ENCODE results near the gene MEGF6. TPM values are rescaled to one million over a fixed set of nuclear protein-coding genes. Genes with fewer than 3 reads are reported as not detected.
A peak's percentile ranks its signal among the peaks of the same experiment; 100 is the strongest.
"Not testable (repeated sequence)": the region's sequence is repeated elsewhere in the genome, so short reads cannot be mapped to it uniquely, and the experiment has no call there.

MEGF6 gene
- total and polyA plus RNA-seq, 9 donors = 7.7 to 26.7 (median 15.3) TPM

DNA sequence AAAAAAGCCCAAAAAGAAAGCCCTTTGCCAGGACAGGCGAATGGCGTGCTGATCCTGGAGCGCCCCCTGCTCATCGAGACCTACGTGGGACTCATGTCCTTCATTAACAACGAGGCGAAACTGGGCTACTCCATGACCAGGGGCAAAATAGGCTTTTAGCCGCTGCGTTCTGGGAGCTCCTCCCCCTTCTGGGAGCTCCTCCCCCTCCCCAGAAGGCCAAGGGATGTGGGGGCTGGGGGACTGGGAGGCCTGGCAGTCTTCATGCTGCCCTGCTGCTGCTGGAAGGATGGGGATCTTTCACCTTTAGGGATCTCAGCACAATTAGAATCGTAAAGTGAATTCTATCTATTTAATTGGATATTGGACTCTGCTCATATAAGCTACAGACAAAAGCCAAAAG lies 17.1 kb upstream of the MEGF6 start:
- Histone ChIP-seq H3K9me3 (replicated peaks; ENCODE audit: control insufficient read depth, low read depth, low read length) (no peaks in the 10 kb centered on the region), H3K27me3 (ENCODE audit: control insufficient read depth, insufficient read depth, low read length) (no peaks in the 10 kb centered on the region), H3K36me3 (ENCODE audit: control insufficient read depth, insufficient read depth, low read length) (peaks cover 59% of the 10 kb centered on the region), H3K27ac (ENCODE audit: low read length) (no peak overlapping the region), H3K4me3 (ENCODE audit: low read length) (no peak overlapping the region), H3K4me1 (ENCODE audit: control insufficient read depth, insufficient read depth, low read length) (peaks cover 19% of the 10 kb centered on the region)
- DNase-seq = no peak
- WGBS (ENCODE audit: insufficient coverage) = 89% methylated on average over 4 of the region's 10 CpGs

DNA sequence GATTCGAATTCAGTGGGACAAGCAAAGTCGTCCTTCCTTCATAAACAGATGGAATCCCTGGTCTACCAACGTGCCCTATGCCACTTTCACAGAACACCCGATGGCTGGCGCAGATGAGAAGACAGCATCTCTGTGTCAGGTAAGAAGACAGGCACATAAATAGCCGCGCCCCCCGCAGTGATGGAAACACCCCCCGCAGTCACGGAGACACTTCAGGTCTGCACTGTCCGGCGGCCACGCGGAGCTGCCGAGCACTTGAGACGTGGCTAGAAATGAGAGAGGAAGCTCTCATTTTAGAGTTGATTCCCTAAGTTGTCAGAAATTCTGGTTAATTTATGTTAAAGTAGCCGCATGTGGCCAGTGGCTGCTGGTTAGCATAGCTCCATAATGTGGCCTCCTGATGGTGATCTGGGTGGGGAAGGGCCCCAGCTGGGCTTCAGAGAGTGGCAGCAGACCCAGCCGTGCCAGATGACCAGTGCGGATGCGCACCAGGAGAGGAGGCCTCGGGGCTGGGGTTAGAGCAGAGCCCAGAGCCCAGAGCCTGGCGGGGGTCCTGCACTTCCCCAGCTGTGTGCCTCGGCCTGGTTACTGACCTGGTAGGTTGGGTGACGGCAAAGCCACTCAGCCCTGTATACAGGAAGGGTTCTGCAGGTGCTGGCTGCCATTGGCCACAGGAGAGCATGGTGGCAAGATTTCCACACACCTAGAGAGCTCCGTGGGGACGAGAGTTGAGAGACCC lies 16.4 kb upstream of the MEGF6 start:
- Histone ChIP-seq H3K27me3 (ENCODE audit: control insufficient read depth, insufficient read depth, low read length) (no peaks in the 10 kb centered on the region), H3K36me3 (ENCODE audit: control insufficient read depth, insufficient read depth, low read length) (peaks cover 55% of the 10 kb centered on the region), H3K4me3 (ENCODE audit: low read length) (no peak overlapping the region), H3K4me1 (ENCODE audit: control insufficient read depth, insufficient read depth, low read length) (peaks cover 20% of the 10 kb centered on the region), H3K9me3 (replicated peaks; ENCODE audit: control insufficient read depth, low read depth, low read length) (no peaks in the 10 kb centered on the region), H3K27ac (ENCODE audit: low read length) (no peak overlapping the region)
- DNase-seq = no peak
- 91% methylated on average over 26 of the region's 26 CpGs for WGBS (ENCODE audit: insufficient coverage)

DNA sequence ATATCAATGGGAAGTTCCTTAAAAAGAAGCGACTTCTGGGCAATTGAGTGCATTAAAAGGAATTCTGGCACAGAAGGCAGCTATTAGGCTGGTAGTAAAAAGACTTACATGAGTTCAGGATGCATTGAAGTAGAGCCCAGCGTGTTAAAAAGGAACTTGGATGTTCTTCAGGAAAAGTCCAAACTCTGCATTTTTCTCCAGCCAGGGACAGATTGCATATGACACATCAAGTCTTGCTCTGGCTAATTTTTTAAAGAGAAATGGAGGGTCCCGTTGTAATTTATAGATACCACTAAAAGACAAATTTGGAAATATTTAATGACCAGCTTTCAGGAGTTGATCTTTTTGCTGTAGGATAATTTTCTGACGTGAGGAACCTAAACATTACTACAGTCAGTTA lies 14.7 kb upstream of the MEGF6 start:
- no peaks in the 10 kb centered on the region for H3K9me3 ChIP-seq (replicated peaks; ENCODE audit: control insufficient read depth, low read depth, low read length)
- DNase-seq = no peak
- peaks cover 41% of the 10 kb centered on the region for H3K36me3 ChIP-seq (ENCODE audit: control insufficient read depth, insufficient read depth, low read length)
- H3K27ac ChIP-seq (ENCODE audit: low read length) = no peak overlapping the region
- no peaks in the 10 kb centered on the region for H3K27me3 ChIP-seq (ENCODE audit: control insufficient read depth, insufficient read depth, low read length)
- peaks cover 20% of the 10 kb centered on the region for H3K4me1 ChIP-seq (ENCODE audit: control insufficient read depth, insufficient read depth, low read length)
- WGBS (ENCODE audit: insufficient coverage) = 75% methylated on average over 1 of the region's 4 CpGs
- no peak overlapping the region for H3K4me3 ChIP-seq (ENCODE audit: low read length)

DNA sequence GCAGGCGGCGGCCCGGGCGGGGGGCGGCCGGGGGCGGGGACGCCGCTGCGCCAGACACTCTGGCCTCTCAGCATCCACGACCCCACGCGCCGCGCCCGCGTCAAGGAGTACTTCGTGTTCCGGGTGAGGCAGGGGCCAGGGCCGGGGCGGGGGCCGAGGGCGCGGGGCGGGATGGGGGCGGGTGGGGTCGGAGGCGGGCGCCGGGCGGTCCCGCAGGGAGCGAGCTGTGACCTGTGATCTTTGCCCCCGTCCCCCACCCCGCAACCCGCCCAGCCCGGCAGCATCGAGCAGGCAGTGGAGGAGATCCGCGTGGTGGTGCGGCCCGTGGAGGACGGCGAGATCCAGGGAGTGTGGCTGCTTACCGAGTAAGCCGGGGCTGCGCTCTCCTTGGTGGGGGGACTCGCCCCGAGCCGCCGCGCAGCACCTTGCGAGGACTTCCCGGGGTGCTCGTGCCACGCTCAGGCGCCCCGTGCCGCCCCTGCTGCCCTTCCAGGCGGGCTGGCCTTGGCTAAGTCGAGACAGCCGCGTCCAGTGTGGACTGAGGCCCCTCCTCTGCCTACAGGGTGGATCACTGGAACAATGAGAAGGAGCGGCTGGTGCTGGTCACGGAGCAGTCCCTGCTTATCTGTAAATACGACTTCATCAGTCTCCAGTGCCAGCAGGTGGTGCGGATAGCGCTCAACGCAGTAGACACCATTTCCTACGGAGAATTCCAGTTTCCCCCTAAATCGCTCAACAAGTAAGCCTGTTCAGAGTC lies 14.0 kb upstream of the MEGF6 start:
- Histone ChIP-seq H3K27me3 (ENCODE audit: control insufficient read depth, insufficient read depth, low read length) (no peaks in the 10 kb centered on the region), H3K9me3 (replicated peaks; ENCODE audit: control insufficient read depth, low read depth, low read length) (no peaks in the 10 kb centered on the region), H3K27ac (ENCODE audit: low read length) (no peak overlapping the region), H3K4me1 (ENCODE audit: control insufficient read depth, insufficient read depth, low read length) (peaks cover 20% of the 10 kb centered on the region), H3K36me3 (ENCODE audit: control insufficient read depth, insufficient read depth, low read length) (peaks cover 35% of the 10 kb centered on the region), H3K4me3 (ENCODE audit: low read length) (peak overlapping the region; percentile 54)
- WGBS (ENCODE audit: insufficient coverage) = 4% methylated on average over 36 of the region's 71 CpGs
- DNase-seq = no peak

DNA sequence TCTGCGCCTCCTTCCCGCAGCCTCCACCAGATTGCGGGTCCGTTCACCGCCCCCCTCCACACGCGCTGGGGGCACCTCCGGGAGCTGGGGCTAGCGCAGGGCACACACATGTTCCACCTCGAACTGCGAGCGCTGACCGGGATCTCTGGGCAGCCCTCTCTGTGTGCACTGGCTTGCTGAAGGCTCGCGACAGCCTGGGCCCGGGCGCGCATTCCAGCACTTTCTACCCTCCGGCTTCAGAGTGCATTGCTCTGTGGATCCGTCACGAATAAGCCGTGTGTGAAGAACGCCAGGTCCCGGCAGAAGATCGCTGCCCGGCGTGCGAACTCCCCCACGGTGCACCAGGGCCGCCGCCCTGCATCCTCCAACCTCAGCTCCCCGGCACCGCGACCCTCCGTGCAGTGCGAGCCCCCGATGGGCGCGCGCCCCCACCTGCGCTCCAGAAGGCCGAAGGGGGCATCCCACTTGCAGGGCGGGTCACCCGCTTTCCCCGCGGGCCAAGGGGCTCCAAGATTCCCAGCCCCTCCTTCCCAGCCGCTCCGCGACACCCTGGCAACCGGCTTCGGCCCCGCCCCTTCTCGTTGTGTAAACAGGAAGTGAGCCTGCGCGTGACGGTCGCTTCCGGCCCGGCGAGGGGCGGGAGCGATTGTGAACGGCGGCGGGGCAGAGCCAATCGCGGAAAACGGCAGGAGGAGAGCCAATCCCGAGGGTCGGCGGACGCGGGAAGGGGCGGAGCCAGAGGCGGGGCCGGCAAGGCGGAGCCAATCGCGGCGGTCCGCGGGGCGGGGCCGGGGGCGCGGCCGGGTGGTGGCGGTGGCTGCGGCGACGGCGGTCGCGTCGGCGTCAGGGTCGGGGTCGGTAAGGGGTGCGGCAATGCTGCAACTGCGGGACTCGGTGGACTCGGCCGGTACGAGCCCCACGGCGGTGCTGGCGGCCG lies 13.2 kb upstream of the MEGF6 start, which contains the start of gene TPRG1L:
TPRG1L (plus strand) TSS at position 816 of the 937 bp plus-strand sequence; CDS start at position 874, 58 bp downstream.
- Histone ChIP-seq H3K4me1 (ENCODE audit: control insufficient read depth, insufficient read depth, low read length) (peaks cover 20% of the 10 kb centered on the region), H3K27ac (ENCODE audit: low read length) (peak within 1 kb of the TSS; percentile 35), H3K9me3 (replicated peaks; ENCODE audit: control insufficient read depth, low read depth, low read length) (no peaks in the 10 kb centered on the region), H3K27me3 (ENCODE audit: control insufficient read depth, insufficient read depth, low read length) (no peaks in the 10 kb centered on the region), H3K36me3 (ENCODE audit: control insufficient read depth, insufficient read depth, low read length) (peaks cover 27% of the 10 kb centered on the region), H3K4me3 (ENCODE audit: low read length) (peak within 1 kb of the TSS; percentile 93)
- DNase-seq = peak; percentile 99
- WGBS (ENCODE audit: insufficient coverage) = under 1% methylated on average over 98 of the region's 108 CpGs

DNA sequence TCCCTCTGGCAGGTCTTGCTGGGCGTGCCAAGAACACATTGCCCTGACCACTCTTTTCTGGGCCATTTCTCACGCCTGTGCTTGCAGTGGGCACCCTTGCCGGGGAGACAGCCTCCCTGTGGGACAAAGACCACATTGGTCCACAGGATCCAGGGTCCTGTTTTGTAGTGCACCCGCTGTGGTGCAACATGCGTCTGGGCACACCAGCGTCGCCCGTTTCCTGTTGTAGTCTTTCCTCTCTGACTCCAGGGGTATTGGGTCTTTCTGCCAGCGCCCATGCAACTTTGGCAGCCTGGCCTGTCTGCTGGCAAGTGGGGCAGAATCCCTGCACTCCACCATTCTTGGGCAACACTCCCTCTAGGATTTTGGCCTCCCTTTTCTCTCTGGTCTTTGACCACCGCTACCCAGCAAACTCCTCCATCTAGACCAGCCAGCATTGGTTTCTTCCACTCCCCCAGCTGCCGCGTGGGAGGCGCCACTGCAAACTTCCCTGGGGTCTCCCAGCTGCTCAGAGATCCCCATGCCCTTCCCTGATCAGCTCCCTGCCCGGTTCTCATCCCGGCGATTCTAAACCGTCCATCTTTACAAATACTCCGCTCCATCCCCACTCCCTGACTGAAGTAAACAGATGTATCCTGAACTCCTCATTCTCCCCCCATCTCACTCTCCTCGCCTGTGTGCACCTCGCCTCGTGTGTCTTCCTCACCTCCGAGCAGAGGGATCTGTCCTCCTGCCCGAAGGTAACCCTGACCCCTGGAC lies 12.3 kb upstream of the MEGF6 start:
- DNase-seq = no peak
- Histone ChIP-seq H3K4me1 (ENCODE audit: control insufficient read depth, insufficient read depth, low read length) (peaks cover 24% of the 10 kb centered on the region), H3K36me3 (ENCODE audit: control insufficient read depth, insufficient read depth, low read length) (peaks cover 21% of the 10 kb centered on the region), H3K27ac (ENCODE audit: low read length) (no peak overlapping the region), H3K27me3 (ENCODE audit: control insufficient read depth, insufficient read depth, low read length) (no peaks in the 10 kb centered on the region), H3K4me3 (ENCODE audit: low read length) (peak overlapping the region; percentile 93), H3K9me3 (replicated peaks; ENCODE audit: control insufficient read depth, low read depth, low read length) (no peaks in the 10 kb centered on the region)
- WGBS (ENCODE audit: insufficient coverage) = 29% methylated on average over 23 of the region's 23 CpGs

DNA sequence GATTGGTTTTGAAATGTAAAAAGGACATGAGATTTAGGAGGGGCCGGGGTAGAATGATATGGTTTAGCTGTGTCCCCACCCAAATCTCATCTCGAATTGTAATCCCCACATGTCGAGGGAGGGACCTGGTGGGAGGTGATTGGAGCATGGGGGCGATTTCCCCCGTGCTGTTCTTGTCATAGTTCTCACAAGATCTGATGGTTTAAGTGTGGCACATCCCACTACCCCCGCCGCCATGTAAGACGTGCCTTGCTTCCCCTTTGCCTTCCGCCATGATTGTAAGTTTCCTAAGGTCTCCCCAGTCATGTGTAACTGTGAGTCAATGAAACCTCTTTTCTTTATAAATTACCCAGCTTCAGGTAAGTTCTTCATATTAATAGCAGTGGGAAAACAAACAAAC lies 10.8 kb upstream of the MEGF6 start:
- H3K4me1 ChIP-seq (ENCODE audit: control insufficient read depth, insufficient read depth, low read length) = peaks cover 28% of the 10 kb centered on the region
- H3K36me3 ChIP-seq (ENCODE audit: control insufficient read depth, insufficient read depth, low read length); H3K27ac ChIP-seq (ENCODE audit: low read length); H3K27me3 ChIP-seq (ENCODE audit: control insufficient read depth, insufficient read depth, low read length); DNase-seq; H3K4me3 ChIP-seq (ENCODE audit: low read length); H3K9me3 ChIP-seq (replicated peaks; ENCODE audit: control insufficient read depth, low read depth, low read length): not testable (repeated sequence)
- WGBS (ENCODE audit: insufficient coverage) = 80% methylated on average over 1 of the region's 9 CpGs

DNA sequence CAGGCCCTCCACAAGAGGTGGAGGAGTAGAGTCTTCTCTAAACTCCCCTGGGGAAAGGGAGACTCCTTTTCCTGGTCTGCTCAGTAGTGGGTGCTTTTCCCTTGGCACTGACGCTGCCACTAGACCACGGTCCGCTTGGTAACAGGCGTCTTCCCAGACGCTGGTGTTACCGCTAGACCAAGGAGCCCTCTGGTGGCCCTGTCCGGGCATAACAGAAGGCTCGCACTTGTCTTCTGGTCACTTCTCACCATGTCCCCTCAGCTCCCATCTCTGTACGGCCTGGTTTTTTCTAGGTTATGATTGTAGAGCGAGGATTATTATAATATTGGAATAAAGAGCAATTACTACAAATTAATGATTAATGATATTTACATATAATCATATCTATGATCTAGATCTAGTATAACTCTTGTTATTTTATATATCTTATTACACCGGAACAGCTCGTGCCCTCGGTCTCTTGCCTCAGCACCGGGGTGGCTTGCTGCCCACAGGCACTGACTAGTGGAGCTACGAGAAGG lies 9.9 kb upstream of the MEGF6 start:
- not testable (repeated sequence) for H3K9me3 ChIP-seq (replicated peaks; ENCODE audit: control insufficient read depth, low read depth, low read length); H3K36me3 ChIP-seq (ENCODE audit: control insufficient read depth, insufficient read depth, low read length); H3K27me3 ChIP-seq (ENCODE audit: control insufficient read depth, insufficient read depth, low read length); DNase-seq; H3K4me3 ChIP-seq (ENCODE audit: low read length); H3K27ac ChIP-seq (ENCODE audit: low read length)
- H3K4me1 ChIP-seq (ENCODE audit: control insufficient read depth, insufficient read depth, low read length) = peaks cover 28% of the 10 kb centered on the region
- WGBS (ENCODE audit: insufficient coverage) = no CpG with 5 or more reads among the region's 15 CpGs

DNA sequence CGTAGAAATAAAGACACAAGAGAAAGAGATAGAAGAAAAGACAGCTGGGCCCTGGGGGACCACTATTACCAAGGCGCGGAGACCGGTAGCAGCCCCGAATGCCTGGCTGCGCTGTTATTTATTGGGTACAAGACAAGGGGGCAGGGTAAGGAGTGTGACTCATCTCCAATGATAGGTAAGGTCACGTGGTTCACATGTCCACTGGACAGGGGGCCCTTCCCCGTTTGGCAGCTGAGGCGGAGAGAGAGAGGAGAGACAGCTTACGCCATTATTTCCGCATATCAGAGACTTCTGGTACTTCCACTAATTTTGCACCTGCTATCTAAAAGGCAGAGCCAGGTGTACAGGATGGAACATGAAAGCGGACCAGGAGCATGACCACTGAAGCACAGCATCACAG lies 9.4 kb upstream of the MEGF6 start:
- Histone ChIP-seq H3K36me3 (ENCODE audit: control insufficient read depth, insufficient read depth, low read length) (no peaks in the 10 kb centered on the region), H3K9me3 (replicated peaks; ENCODE audit: control insufficient read depth, low read depth, low read length) (no peaks in the 10 kb centered on the region), H3K27ac (ENCODE audit: low read length) (no peak overlapping the region), H3K4me1 (ENCODE audit: control insufficient read depth, insufficient read depth, low read length) (peaks cover 25% of the 10 kb centered on the region), H3K4me3 (ENCODE audit: low read length) (no peak overlapping the region), H3K27me3 (ENCODE audit: control insufficient read depth, insufficient read depth, low read length) (peaks cover 4% of the 10 kb centered on the region)
- WGBS (ENCODE audit: insufficient coverage) = 83% methylated on average over 8 of the region's 12 CpGs
- DNase-seq = no peak
